ENCODE results near the gene WASHC2A. TPM values are rescaled to one million over a fixed set of nuclear protein-coding genes. Genes with fewer than 3 reads are reported as not detected.
"Not testable (repeated sequence)": the region's sequence is repeated elsewhere in the genome, so short reads cannot be mapped to it uniquely, and the experiment has no call there.

WASHC2A gene
- total and polyA plus RNA-seq, 2 of the 13 experiments (the other 11 are each of a cell fraction or from before 2014, with no cell fraction given): 22.8 to 29.6 TPM

GRCh38 chr10:50143512-50144174, 75.9 kb downstream of the WASHC2A start (continued):
- TF ChIP-seq BHLHE40 (IDR thresholded peaks at IDR 0.05; ENCODE audit: low read length) (peak; percentile 71), CEBPG (CRISPR knock-in tag; IDR thresholded peaks at IDR 0.05) (peak; percentile 38; the same call in 1 of the 2 replicates), GATAD2A (CRISPR knock-in tag; IDR thresholded peaks at IDR 0.05) (peak; percentile 64), FOXK1 (CRISPR knock-in tag; IDR thresholded peaks at IDR 0.05; ENCODE audit: borderline replicate concordance, low read depth) (0 out of 2 replicates have a peak, but pooled peaks have one; percentile 14)
- TF ChIP-seq, protein P1, sequence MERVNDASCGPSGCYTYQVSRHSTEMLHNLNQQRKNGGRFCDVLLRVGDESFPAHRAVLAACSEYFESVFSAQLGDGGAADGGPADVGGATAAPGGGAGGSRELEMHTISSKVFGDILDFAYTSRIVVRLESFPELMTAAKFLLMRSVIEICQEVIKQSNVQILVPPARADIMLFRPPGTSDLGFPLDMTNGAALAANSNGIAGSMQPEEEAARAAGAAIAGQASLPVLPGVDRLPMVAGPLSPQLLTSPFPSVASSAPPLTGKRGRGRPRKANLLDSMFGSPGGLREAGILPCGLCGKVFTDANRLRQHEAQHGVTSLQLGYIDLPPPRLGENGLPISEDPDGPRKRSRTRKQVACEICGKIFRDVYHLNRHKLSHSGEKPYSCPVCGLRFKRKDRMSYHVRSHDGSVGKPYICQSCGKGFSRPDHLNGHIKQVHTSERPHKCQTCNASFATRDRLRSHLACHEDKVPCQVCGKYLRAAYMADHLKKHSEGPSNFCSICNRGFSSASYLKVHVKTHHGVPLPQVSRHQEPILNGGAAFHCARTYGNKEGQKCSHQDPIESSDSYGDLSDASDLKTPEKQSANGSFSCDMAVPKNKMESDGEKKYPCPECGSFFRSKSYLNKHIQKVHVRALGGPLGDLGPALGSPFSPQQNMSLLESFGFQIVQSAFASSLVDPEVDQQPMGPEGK (CRISPR knock-in tag; IDR thresholded peaks at IDR 0.05): 0 out of 2 replicates have a peak, but pooled peaks have one; percentile 12

GRCh38 chr10:50145575-50145974, 77.8 kb downstream of the WASHC2A start:
- FAIRE-seq; H4K20me1 ChIP-seq (ENCODE audit: insufficient read depth, low read length); POLR2A ChIA-PET; CTCF ChIA-PET (ENCODE audit: low intra/inter-chr PET ratio, low total read pairs); H3K27ac ChIP-seq (ENCODE audit: extremely low read length, insufficient read depth, low read length); in situ Hi-C loops (cut with HindIII; ENCODE audit: extremely low pct_ligation_motif_present, low pct_unique_long_range_greater_than_20kb); H3K36me3 ChIP-seq (replicated peaks in 1 of 2; ENCODE audit: control insufficient read depth in 1 of 2, insufficient read depth in 2 of 2, low read length in 2 of 2); BruUV-seq (replicated peaks); DNase-seq (ENCODE audit: low spot score); intact Hi-C loops (cut with micrococcal nuclease; ENCODE audit: unreplicated experiment); H3K27me3 ChIP-seq (ENCODE audit: control insufficient read depth in 1 of 2, insufficient read depth in 2 of 2, low read length in 2 of 2); H3K9ac ChIP-seq (ENCODE audit: insufficient read depth, low read depth, low read length); H3K4me2 ChIP-seq (ENCODE audit: low read depth, low read length); H2AFZ ChIP-seq (ENCODE audit: low read length); H3K79me2 ChIP-seq (ENCODE audit: insufficient read depth, low read length); ATAC-seq; H3K4me3 ChIP-seq (replicated peaks in 1 of 3; ENCODE audit: insufficient read depth in 1 of 3, low read depth in 2 of 3, low read length in 3 of 3); H3K9me3 ChIP-seq (ENCODE audit: low read length): not testable (repeated sequence)
- WGBS (ENCODE audit: low lambda C conversion rate): 0% methylated on average over 1 of the region's 1 CpG
- peaks cover 16% of the 10 kb centered on the region; the same call in 1 of the 2 replicates for H3K4me1 ChIP-seq (ENCODE audit: insufficient read depth, low read length)

Measured in HepG2 (cell line).